DND-41 (cell line): ENCODE results near the gene PPP1R37.
A peak's percentile ranks its signal among the peaks of the same experiment; 100 is the strongest.

ENCODE experiments used
- ATAC-seq: fragments of 200-7000 bp; cut with Tn5 transposase; 3 replicates; pipeline ENCODE4 v1.9.1; 2021; ENCODE audit warnings: low read depth; ENCODE audit not compliant: insufficient read depth
- DNase-seq: peaks from one replicate; pipeline ENCODE4 v3.0.0-alpha.2; 2020
- H2AFZ ChIP-seq: 2 replicates; pipeline ENCODE4 v1.6.0; 2012; ENCODE audit warnings: low read depth, low read length
- H3K27ac ChIP-seq: 2 replicates; pipeline ENCODE4 v1.5.1; 2012; ENCODE audit warnings: low read length, inconsistent platforms
- H3K27me3 ChIP-seq: fragments of 200-600 bp; sonication (generic); 2 replicates; pipeline ENCODE4 v1.6.0; 2012; ENCODE audit warnings: low read length, mild to moderate bottlenecking, inconsistent platforms; ENCODE audit not compliant: insufficient read depth, poor library complexity
- H3K36me3 ChIP-seq: 2 replicates; pipeline ENCODE4 v1.5.1; 2012; ENCODE audit warnings: low read length, inconsistent platforms; ENCODE audit not compliant: insufficient read depth
- H3K4me1 ChIP-seq: 2 replicates; pipeline ENCODE4 v1.5.1; 2012; ENCODE audit warnings: mild to moderate bottlenecking, low read length; ENCODE audit not compliant: insufficient read depth
- H3K4me2 ChIP-seq: 2 replicates; pipeline ENCODE4 v1.6.0; 2012; ENCODE audit warnings: mild to moderate bottlenecking, moderate library complexity, low read length, inconsistent platforms; ENCODE audit not compliant: insufficient read depth
- H3K4me3 ChIP-seq, 2 experiments: fragments of 200-600 bp in 1 of 2; shearing (Covaris generic) in 1 of 2; 2 replicates each; pipeline ENCODE4 v1.5.1; 2012 to 2016; ENCODE audit warnings: inconsistent platforms in 2 of 2, low read length in 2 of 2, mild to moderate bottlenecking in 2 of 2, low read depth in 1 of 2, moderate library complexity in 1 of 2
- H3K79me2 ChIP-seq: 2 replicates; pipeline ENCODE4 v1.6.0; 2012; ENCODE audit warnings: low read length, inconsistent platforms; ENCODE audit not compliant: insufficient read depth
- H3K9ac ChIP-seq: 2 replicates; pipeline ENCODE4 v1.6.0; 2012; ENCODE audit warnings: low read depth, mild to moderate bottlenecking, inconsistent platforms, low read length, moderate library complexity
- H3K9me3 ChIP-seq: 2 replicates; pipeline ENCODE4 v1.5.1; 2012; ENCODE audit warnings: low read length, moderate library complexity, mild to moderate bottlenecking, inconsistent platforms; ENCODE audit not compliant: insufficient read depth, severe bottlenecking
- H4K20me1 ChIP-seq: 2 replicates; pipeline ENCODE4 v1.6.0; 2012; ENCODE audit warnings: low read length; ENCODE audit not compliant: insufficient read depth
- CTCF ChIP-seq: IDR thresholded peaks from 2 replicates; pipeline ENCODE4 v1.5.1; 2012; ENCODE audit warnings: borderline replicate concordance, low read length, moderate library complexity, mild to moderate bottlenecking; ENCODE audit not compliant: poor library complexity, severe bottlenecking; ENCODE audit errors: extremely low read depth
- EZH2 ChIP-seq: IDR thresholded peaks from 3 replicates; pipeline ENCODE4 v1.6.1; 2012; ENCODE audit warnings: borderline replicate concordance, low read depth, mild to moderate bottlenecking, moderate library complexity, low read length, inconsistent platforms; ENCODE audit not compliant: severe bottlenecking

The PPP1R37 gene

GRCh38 chr19:45130888-45131615, 38.1 kb downstream of the PPP1R37 start:
- Histone ChIP-seq H3K4me1 (no peaks in the 10 kb centered on the region), H2AFZ (no peak overlapping the region), H3K4me2 (no peak overlapping the region), H3K36me3 (peaks cover 9% of the 10 kb centered on the region; the same call in 1 of the 2 replicates), H3K27me3 (no peaks in the 10 kb centered on the region), H3K79me2 (peaks cover 85% of the 10 kb centered on the region), H3K4me3 (no peak overlapping the region), H3K9ac (no peak overlapping the region), H4K20me1 (peaks cover 70% of the 10 kb centered on the region), H3K27ac (no peak overlapping the region), H3K9me3 (no peaks in the 10 kb centered on the region)
- TF ChIP-seq EZH2 (no peak), CTCF (peak; percentile 31)
- no peak for ATAC-seq
- peak; percentile 15 for DNase-seq

- DNase-seq (no peak), ATAC-seq (no peak)
- peaks cover 82% of the 10 kb centered on the region for H3K79me2 ChIP-seq
- H3K27ac ChIP-seq: no peak overlapping the region
- H3K9me3 ChIP-seq: no peaks in the 10 kb centered on the region
- H3K4me2 ChIP-seq: no peak overlapping the region
- H3K36me3 ChIP-seq: peaks cover 8% of the 10 kb centered on the region; the same call in 1 of the 2 replicates
- TF ChIP-seq EZH2: no peak
- TF ChIP-seq CTCF: no peak
- H3K27me3 ChIP-seq: no peaks in the 10 kb centered on the region
- H4K20me1 ChIP-seq: peaks cover 75% of the 10 kb centered on the region
- no peak overlapping the region for H2AFZ ChIP-seq
- no peak overlapping the region for H3K9ac ChIP-seq
- H3K4me3 ChIP-seq: no peak overlapping the region
- no peaks in the 10 kb centered on the region for H3K4me1 ChIP-seq
Observed at GRCh38 chr19:45133661-45134060, 40.7 kb downstream of the PPP1R37 start.

DNA sequence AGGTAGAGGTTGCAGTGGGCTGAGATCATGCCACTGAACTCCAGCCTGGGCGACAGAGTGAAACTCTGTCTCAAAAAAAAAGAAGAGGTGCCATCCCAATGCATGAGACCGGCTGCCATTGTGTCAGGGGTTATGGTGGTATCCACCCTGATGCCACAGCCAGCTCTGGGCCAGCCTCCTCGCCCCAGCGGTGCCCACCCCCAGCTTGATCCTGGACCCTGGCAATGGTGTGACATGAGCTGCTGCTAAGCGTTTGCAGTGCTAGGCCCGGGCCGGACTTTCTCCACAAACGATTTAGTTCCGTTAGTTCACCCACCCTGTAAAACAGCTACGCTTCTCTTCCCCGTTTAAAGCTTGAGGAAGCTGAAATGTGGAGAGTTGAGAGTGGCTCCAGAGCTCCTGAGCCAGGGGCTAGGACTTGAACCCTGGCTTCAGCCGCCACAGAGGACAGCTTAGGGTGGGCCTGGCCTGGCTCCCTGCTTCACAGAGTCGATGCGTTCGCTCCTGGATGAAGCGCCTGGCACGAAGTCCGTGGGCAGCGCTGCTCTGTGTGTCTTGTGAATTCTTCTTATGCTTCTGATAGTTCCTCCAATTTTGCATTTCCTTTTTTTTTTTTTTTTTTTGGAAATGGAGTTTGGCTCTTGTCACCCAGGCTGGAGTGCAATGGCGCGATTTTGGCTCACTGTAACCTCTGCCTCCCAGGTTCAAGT, 42.4 kb downstream of the PPP1R37 start:
- ATAC-seq (no peak), DNase-seq (no peak)
- Histone ChIP-seq H3K4me3 (no peak overlapping the region), H3K4me2 (no peak overlapping the region), H4K20me1 (peaks cover 71% of the 10 kb centered on the region), H3K36me3 (peaks cover 7% of the 10 kb centered on the region), H2AFZ (no peak overlapping the region), H3K4me1 (no peaks in the 10 kb centered on the region), H3K27me3 (no peaks in the 10 kb centered on the region), H3K9me3 (no peaks in the 10 kb centered on the region), H3K9ac (no peak overlapping the region), H3K79me2 (peaks cover 75% of the 10 kb centered on the region), H3K27ac (no peak overlapping the region)
- TF ChIP-seq EZH2 (no peak), CTCF (no peak)
